ENCODE results near the gene METTL9. TPM values are rescaled to one million over a fixed set of nuclear protein-coding genes. Genes with fewer than 3 reads are reported as not detected.
A peak's percentile ranks its signal among the peaks of the same experiment; 100 is the strongest.
"Not testable (repeated sequence)": the region's sequence is repeated elsewhere in the genome, so short reads cannot be mapped to it uniquely, and the experiment has no call there.

Gene METTL9
- total RNA-seq (2014; rRNA removed; shearing (Covaris generic)), result 120 and 125 TPM in 2 replicates

DNA sequence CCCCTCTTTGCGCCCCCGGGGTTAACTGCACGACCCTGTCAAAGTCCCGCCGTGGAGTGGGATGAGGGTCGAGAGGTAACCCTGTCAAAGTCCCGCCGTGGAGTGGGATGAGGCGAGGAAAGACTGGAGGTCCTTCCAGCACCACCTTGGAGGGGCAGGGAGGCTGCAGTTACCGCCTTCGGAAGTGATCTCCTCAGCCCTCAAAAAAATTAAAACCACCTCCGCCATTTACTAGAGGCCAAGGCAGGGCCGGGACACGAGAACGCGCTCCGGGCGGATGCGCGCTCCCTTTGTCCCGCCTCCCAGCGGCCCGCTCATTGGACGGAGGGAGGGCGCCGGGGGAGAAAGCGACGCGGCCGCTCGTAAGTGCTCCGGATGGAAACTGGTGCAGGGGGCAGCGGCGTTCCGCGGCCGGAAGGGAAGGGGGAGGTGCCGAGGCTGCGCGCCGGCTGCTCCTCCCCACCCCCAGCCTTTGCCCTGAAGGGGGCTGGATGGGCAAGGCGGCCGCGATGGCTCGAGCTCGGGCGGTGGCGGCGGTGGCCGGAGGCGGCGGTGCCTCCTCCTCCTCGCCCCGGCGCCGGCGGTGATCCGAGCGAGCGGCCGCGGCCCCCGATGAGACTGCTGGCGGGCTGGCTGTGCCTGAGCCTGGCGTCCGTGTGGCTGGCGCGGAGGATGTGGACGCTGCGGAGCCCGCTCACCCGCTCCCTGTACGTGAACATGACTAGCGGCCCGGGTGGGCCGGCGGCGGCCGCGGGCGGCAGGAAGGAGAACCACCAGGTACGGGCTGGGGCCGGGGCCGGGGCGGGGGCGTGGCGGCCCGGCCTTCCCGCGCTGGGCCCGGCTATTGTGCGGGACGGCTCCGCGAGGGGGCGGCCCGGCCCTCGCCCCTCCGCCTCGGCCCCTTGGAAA is at the start of gene METTL9:
METTL9 (plus strand) TSS at position 456 of the 909 bp plus-strand sequence; CDS start at position 613, 157 bp downstream.
- DNase-seq (ENCODE audit: low read depth), result peak; percentile 91

DNA sequence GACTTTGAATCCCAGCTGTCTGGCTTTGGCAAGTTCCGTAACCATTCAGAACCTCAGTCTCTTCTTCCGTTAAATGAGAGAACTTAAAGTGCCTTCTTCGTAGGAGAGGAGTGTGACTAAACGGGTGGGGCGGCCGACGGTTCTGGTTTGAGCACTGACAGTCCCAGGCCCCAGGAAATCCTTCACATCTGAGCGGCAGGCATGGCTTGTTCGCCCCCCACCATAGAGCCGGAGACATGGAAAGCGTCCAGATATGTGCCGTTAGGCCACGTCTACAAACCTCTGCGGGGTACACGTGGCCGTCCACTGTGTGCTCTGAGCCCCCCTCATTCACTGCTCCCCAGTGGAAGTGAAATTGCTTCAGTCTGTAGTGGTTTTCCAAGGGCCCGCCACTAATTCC is 49.4 kb upstream of the METTL9 start:
- DNase-seq (ENCODE audit: low read depth), result not testable (repeated sequence)

DNA sequence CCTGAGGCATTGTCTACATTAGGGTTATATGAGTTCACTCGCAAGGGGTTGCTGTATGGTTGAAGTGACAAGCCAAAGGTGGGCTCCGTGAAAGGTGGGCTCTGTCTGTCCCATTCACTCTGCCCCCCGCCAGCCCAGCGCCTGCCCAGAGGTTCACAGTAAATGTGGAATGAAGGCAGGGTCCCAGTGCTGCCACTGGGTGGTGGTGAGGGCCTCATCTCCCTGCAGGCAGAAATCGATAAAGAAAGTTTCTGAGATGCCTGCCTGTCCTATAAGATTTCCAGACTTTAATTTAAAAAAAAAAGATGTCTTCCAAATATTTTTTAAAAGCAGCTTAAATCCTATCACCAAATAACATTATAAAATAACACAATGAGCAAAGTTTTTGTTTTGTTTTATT is 48.9 kb upstream of the METTL9 start:
- DNase-seq (ENCODE audit: low read depth), result not testable (repeated sequence)

DNA sequence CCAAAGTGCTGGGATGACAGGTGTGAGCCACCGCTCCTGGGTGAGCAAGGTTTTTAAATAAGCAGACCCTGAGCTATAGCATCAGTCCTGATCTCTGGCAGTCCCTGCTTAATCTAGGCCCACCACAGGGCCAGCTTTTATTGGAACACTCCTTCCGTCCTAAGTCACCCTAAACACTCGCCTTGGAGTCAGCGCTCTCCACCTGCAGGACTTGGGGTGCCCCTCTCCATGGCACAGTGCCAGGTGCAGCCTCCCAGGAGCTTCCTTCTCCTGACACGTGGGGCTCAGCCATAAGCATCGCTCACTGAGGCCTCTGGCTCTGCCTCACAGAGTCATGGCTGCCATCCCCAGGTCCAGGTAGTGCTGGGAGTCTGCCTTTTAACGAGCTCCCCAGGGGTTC is 48.3 kb upstream of the METTL9 start:
- not testable (repeated sequence) for DNase-seq (ENCODE audit: low read depth)

DNA sequence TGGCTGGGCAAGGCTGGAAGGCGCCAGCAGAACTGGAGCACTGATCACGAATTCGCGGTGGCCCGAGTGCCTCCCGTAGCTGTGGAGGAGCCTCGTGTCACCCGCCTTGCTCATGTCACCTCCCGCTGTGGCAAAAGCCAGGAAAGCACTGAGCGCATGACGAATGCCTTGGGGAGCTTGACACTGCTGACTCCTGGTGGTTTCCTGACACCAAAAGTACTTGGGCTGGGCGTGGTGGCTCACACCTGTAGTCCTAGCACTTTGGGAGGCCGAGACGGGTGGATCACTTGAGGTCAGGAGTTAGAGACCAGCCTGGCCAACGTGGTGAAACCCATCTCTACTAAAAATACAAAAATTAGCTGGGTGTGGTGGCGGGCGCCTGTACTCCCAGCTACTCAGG is 47.8 kb upstream of the METTL9 start:
- not testable (repeated sequence) for DNase-seq (ENCODE audit: low read depth)

DNA sequence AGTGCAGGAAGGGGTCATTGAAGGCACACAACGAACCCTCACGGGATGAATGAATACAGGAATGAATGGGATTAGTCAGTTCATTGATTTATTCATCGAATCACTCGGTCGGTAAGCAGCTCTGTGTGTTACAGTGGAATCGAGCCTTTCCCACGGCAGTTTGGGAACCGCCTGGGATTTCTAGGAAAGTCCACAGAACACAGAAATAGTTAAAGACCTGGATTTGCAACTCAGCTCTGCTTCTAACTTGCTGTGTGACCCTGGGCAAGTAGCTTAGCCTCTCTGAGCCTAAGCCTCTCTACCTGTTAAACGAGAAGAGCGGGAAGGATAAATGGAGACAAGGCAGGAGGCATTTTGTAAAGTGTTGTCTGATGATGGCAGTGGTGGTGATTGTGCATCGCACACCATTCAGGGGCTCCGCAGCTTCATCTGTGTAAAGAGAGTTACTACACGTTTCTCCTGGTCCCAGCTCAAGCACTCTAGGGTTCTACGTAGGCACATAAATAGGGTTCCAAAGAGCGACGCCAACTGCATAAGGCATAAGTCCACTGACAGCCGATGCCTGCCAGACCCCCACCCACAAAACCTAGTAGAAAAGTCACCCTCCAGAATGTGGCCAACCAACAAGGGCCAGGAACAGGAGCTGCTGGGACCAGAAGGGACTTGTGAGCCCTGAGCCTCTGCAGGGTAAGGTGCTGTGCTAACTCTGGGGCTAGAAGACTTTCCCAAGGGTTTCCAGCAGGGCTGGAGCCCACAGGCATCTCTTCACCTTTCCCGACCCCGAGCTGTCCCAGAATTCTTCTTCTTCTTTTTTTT is 45.7 kb upstream of the METTL9 start:
- DNase-seq (ENCODE audit: low read depth), result not testable (repeated sequence)

DNA sequence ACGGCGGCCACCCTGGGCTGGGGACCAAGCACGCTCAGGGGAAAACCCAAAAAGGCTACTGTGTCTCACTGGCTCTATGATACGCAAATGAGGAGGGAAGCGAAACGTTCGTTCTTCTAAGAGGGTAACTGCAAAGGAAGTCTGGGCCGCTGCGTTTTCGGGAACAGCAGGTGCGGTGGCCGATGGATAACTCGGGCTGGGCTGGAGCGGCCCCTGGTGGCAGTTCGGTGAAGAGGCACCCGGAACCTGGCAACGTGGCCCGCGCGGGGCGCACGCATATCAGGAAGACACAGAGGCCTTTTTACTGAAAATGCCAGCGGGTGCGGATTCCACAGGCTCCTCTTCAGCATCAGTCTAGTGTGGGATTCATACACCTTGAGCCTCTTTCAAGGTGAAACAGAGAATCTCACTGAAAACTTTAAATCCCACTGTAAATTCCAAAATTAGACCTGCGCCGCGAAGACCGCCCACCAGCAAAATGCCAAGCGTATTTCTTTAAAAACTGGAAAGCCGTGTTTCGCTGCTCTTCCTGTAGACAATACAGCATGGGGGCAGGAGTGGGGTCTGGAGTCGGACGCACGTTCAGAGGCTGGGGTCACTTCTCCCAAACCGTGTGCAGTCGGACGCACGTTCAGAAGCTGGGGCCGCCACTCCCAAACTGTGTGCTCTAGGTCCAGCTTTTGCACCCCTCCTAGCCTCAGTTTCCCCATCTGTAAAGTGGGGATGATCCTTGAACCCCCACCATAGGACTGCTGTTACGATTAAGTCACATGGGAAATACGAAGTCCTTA is 44.4 kb upstream of the METTL9 start:
- DNase-seq (ENCODE audit: low read depth), result peak; percentile 69

DNA sequence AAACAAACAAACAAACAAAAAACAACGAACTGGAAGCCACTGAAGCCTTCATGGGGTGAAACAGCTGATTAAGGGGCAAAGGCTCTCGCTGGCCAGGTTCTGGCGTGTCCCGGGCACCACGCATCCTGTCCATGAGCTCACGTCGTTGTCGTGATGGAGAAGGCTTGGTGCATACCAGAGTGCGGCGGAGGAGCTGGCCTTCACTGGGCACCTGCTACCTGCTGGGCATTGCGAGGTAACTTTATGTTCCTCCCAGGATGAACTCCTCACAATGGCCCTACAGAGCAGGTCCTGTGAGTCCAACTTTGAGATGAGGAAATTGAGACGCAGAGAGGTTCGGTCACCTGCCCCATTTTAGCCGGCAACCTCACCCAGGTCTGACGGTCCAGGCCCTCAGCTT is 43.8 kb upstream of the METTL9 start:
- not testable (repeated sequence) for DNase-seq (ENCODE audit: low read depth)

DNA sequence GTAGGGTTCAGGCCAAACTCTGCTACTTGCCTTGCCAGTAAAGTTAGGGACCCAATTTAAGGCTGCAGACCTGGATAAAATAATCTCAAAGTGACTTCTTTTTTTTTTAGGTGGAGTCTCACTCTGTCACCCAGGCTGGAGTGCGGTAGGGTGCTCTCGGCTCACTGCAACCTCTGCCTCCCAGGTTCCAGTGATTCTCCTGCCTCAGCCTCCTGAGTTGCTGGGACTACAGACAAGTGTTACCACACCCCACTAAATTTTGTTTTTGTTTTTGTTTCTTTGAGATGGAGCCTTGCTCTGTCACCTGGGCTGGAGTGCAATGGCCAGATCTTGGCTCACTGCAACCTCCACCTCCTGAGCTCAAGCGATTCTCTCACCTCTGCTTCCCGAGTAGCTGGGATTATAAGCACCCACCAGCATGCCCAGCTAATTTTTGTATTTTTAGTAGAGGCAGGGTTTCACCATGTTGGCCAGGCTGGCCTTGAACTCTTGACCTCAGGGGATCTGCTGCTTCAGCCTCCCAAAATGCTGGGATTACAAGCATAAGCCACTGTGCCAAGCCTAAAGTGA is 43.3 kb upstream of the METTL9 start:
- not testable (repeated sequence) for DNase-seq (ENCODE audit: low read depth)

DNA sequence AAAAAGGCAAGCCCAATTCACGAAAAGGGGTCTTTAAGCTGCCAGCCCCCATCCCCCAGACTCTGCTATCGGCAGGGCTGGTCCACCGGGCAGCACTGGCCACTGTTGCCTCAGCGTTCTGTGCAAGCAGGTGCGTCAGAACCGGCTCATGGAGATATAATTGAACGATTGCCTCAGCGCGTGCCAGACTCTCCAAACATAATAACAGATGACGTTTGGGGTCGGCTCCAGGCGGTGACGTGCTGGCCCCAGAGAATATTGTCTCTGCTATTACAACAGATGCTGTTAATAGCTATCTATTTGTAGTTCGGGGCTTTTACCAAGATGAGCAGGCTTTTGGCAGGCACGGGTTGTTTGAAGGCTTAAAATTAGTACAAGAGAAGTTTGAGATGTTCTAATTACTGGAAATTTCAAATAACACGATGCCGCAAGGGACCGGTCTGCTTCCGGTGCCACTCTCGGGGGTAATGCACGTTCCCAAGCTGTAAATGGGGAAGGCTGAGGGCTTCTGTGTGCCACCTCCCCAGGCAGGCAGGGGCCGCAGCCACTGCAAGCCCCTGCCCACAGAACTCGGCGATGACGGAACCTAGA is 42.6 kb upstream of the METTL9 start:
- not testable (repeated sequence) for DNase-seq (ENCODE audit: low read depth)

DNA sequence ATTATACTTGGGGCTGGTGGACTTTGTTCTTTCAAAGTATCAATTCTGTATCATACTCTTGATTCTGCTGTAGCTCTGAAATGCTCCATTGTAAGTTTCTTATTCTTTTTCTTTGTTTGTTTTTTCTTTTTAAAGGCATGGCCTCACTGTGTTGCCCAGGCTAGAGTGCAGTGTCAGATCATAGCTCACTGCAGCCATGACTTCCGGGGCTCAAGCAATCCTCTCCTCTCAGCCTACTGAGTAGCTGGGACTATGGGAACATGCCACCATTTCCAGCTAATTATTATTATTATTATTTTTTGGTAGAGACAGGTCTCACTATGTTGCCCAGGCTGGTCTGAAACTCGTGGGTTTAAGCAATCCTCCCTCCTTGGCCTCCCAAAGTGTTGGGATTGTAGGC is 38.9 kb upstream of the METTL9 start:
- DNase-seq (ENCODE audit: low read depth), result no peak

DNA sequence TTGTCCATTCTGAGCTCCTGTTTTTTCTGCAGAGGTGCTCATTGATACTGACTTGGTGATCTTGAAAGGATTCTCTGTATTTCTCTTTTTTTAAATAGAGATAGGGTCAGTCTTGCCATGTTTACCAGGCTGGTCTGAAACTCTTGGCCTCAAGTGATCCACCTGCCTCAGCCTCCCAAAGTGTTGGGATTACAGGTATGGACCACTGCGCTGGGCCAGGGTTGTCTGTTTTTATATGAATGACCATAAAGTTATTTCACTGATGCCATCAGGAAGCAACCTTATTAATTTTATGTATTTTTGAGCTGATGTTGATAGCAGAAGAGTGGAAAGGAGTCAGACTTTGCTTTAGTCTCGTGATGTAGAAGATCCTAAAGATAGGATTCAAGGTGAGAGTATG is 35.7 kb upstream of the METTL9 start:
- DNase-seq (ENCODE audit: low read depth), result no peak

DNA sequence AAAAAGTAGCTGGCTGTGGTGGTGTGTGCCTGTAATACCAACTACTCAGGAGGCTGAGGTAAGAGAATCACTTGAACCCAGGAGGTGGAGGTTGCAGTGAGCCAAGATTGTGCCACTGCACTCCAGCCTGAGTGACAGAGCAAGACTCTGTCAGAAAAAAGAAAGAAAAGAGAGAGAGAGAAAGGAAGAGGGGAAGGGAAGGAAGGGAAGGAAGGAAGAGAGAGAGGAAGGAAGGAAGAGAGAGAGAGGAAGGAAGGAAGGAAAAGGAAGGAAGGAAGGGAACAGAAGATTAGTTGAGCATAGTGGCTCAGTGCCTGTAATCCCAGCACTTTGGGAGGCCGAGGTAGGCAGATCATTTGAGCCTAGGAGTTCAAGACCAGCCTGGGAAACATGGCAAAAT is 35.0 kb upstream of the METTL9 start:
- not testable (repeated sequence) for DNase-seq (ENCODE audit: low read depth)

DNA sequence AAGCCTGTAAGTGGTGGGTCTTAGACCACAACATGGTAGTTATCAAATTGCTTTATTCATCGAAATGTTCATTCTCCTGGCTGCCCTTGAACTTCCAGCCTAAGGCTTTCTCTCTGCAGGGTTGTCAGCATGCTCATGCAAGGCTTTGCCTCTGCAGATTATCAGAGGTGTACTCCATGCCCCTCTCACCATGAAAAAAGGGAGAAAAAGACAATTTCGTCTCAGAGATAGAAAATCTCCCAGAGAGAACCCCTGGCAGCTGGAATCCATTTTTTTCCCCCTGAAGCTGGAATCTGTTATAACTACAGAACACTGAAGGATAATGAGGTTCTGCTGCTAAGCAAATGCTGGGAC is 33.9 kb upstream of the METTL9 start:
- DNase-seq (ENCODE audit: low read depth), result no peak

DNA sequence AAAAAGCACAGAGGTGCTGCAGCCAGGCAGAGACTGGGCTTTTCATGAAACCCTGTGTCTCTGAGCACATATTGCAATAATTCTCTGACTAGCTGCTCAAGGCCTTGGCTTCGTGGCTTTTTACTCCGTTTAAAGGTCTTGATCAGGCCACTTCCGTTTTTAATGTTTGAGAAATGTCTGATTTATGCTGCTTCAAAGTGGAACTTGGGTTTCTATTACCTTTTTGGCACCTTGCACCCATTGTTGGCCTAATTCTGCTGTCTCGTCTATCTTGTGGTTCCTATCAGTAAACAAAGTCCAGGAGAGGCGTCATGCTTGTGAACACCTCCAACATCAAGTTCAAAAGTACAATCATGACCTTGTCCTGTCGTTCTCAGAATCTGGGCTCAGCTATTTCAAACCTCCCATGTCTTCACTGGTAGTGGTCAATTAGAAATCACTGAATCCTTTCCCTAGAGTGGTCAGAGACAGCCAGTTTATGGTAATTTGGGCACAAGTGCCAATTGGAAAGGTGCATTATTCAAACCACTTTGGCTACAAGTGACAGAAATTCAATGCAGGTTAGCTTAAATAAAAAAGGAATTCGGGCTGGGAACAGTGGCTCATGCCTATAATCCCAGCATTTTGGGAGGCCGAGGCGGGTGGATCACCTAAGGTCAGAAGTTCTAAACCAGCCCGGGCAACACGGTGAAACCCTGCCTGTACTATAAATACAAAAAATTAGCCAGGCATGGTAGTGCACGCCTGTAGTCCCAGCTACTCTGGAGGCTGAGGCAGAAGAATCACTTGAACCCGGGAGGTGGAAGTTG is 33.3 kb upstream of the METTL9 start:
- DNase-seq (ENCODE audit: low read depth), result no peak

DNA sequence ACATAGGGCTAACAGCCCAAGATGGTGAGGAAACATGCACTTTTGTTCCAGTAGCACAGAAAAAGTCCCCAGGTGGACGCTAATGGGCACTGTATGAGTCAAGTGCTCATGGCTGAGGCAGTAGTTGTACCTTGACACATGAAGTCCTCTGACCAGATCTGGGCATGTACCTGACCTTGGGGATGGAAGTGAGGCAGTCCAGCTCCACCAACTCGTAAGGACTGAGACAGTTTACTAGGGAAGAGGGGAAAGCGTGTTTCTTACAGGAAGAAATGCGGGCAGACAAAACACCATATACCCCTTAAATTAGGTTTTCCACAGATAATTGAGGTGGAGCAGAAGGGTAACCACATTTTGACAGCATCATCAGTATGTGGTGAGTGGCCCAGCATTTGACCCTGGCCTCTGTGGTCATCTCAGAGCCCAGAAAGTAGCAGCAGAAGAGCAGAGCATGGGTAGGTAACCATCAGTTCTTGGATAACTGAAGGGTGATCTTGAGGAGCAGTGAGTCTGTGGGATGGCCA is 32.4 kb upstream of the METTL9 start:
- DNase-seq (ENCODE audit: low read depth), result no peak

DNA sequence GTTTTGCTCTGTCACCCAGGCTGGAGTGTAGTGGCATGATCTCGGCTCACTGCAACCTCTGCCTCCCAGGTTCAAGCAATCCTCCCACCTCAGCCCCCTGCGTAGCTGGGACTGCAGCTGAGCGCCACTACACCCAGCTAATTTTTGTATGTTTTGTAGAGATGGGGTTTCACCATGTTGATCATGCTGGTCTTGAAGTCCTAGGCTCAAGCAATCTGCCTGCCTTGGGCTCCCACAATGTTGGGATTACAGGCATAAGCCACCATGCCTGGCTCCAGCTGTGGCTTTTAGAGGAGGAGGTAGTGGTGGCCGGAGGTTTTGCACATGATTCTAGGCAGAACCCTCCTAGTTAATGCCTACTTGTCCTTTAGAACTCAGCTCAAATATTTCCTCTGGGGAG is 31.9 kb upstream of the METTL9 start:
- not testable (repeated sequence) for DNase-seq (ENCODE audit: low read depth)

DNA sequence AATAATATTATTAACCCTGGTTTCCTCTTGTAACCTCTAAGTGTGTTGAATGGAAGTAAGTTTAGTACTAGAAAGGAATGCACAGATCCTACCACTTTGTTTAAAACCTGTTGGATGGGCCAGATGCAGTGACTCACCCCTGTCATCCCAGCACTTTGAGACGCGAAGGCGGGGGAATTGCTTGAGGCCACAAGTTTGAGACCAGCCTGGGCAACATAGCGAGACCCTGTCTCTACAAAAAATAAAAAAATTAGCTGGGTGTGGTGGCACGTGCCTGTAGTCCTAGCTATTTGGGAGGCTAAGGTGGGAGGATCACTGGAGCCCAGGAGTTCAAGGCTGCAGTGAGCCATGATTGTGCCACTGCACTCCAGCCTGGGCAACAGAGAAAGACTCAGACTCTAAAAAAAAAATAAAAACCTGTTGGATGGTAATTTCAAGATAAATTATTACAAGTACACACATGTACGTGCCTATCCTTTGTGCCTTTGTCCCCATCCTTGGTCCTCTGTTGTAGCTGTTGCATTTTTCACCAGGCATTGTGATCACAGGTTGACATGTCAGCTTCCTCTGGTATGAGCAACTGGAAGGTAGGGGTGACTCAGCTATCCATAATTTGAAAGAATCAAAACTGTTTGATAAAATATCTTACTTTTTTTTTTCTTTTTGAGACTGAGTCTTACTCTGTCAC is 30.7 kb upstream of the METTL9 start:
- DNase-seq (ENCODE audit: low read depth), result no peak

DNA sequence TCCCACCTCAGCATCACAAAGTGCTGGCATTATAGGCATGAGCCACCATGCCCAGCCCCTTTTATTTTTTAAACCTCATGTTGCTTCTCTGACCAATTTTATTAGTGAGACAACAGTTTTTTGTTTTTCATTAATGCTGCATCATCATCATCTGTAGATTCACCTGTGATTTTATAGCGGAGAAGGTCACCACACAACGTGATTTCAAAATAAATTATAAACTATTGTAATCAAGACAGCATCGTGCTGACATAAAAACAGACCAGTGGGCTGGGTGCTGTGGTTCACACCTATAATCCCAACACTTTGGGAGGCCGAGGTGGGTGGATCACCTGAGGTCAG is 28.7 kb upstream of the METTL9 start:
- DNase-seq (ENCODE audit: low read depth), result no peak

DNA sequence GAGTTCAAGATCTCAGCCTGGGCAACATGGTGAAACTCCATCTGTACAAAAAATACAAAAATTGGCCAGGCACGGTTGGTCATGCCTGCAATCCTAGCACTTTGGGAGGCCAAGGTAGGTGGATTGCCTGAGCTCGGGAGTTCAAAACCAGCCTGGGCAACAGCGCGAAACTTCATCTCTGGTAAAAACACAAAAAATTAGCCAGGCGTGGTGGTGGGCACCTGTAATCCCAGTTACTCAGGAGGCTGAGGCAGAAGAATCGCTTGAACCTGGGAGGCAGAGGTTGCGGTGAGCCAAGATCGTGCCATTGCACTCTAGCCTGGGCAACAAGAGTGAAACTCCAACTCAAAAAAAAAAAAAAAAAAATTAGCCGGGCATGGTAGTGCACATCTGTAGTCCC is 25.9 kb upstream of the METTL9 start:
- DNase-seq (ENCODE audit: low read depth), result not testable (repeated sequence)

Data from RPMI7951 (cell line).